MM.1S (cell line): ENCODE data around the gene CEACAM20.

ENCODE experiments used
- EZH2 ChIP-seq: fragments of 300-600 bp; sonication (generic); optimal IDR thresholded peaks from 2 replicates; pipeline ENCODE3; 2017; ENCODE audit warnings: low read depth, mild to moderate bottlenecking, antibody characterized with exemption, low read length, mixed read lengths
- EZH2phosphoT487 ChIP-seq: fragments of 300-600 bp; sonication (generic); IDR thresholded peaks from 2 replicates; pipeline ENCODE4 v1.6.1; 2018; ENCODE audit warnings: antibody characterized with exemption, low read length
- TF ChIP-seq, protein P1 (sequence below): fragments of 300-600 bp; sonication (generic); IDR thresholded peaks from 2 replicates; pipeline ENCODE4 v1.5.1; 2016; ENCODE audit warnings: antibody characterized with exemption, low read length, mixed read lengths

DNA sequence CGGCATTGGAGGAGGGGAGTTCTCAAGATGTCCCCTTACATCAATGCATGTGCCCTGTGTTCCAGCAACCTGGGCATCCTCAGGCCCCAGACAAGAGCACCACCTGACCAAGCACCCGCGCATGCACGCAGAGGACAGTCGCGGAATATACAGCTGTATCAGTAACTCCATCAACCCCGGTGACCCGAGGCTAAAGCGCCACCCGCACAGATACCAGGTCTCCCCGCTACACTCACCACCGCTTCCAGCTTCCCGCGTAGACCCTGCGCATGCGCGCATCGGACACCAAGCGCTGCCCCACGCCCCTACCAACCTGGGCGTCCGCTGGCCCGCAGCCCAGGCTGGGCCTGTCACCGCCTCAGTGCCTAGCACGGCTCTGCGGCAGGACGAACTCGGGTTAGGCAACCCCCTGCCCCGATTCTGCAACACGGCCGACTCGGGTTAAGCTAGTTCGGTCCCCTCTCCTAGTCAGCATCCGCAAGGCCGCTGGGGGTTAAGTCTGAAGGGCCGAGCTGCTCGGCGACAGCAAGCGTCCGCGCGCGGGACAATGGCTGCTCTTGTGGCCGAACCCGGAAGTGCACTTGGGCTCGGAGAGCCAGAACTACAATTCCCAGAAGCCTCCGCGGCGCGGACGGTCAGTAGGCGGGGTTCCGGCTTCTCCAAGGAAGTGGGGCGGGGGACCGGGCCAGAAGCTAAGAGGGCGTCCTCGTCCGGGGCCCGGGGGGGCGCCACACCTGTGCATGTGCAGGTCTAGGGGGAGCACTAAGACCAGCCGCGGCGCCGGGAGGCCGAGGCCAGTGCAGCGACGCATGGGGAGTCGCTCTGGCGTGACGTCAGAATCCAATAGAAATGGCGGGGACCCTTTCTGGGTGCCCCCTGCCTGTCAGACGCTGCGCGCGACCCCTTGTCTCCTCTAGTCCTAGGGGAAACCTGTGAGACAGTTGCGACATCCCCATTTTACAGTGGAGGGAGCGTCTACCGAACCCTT lies 29.2 kb downstream of the CEACAM20 start, which contains the start of gene ZNF180:
- TF ChIP-seq, protein P1, sequence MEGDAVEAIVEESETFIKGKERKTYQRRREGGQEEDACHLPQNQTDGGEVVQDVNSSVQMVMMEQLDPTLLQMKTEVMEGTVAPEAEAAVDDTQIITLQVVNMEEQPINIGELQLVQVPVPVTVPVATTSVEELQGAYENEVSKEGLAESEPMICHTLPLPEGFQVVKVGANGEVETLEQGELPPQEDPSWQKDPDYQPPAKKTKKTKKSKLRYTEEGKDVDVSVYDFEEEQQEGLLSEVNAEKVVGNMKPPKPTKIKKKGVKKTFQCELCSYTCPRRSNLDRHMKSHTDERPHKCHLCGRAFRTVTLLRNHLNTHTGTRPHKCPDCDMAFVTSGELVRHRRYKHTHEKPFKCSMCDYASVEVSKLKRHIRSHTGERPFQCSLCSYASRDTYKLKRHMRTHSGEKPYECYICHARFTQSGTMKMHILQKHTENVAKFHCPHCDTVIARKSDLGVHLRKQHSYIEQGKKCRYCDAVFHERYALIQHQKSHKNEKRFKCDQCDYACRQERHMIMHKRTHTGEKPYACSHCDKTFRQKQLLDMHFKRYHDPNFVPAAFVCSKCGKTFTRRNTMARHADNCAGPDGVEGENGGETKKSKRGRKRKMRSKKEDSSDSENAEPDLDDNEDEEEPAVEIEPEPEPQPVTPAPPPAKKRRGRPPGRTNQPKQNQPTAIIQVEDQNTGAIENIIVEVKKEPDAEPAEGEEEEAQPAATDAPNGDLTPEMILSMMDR, result peak; percentile 34; the same call in 1 of the 2 replicates
- TF ChIP-seq EZH2, result no peak
- TF ChIP-seq EZH2phosphoT487, result no peak
